ENCODE results near the gene WDR86.

GRCh38 chr7:151384776-151385625 is 24.8 kb downstream of the WDR86 start:
- TF ChIP-seq EZH2 (IDR thresholded peaks at IDR 0.05) (no peak), POLR2AphosphoS5 (IDR thresholded peaks at IDR 0.05; ENCODE audit: borderline replicate concordance, low read depth, low read length) (no peak)

Measured in SK-N-MC (cell line).